K562 (cell line): Measurements from ENCODE around the gene GDAP1L1. TPM values are rescaled to one million over a fixed set of nuclear protein-coding genes. Genes with fewer than 3 reads are reported as not detected.
"Not testable (repeated sequence)": the region's sequence is repeated elsewhere in the genome, so short reads cannot be mapped to it uniquely, and the experiment has no call there.

Source experiments
- ATAC-seq: fragments of 200-7000 bp; cut with Tn5 transposase; 3 replicates; pipeline ENCODE4 v1.9.1; 2020; ENCODE audit warnings: moderate library complexity
- BruUV-seq: library from RNA; stranded (reverse); fragments of 400-500 nt; replicated peaks from 2 replicates; lab custom pipeline; 2021; lab: Mats Ljungman, UMichigan
- CTCF ChIA-PET: fragments of 300-600 bp; formaldehyde crosslinking; extraction: SDS; loops from one replicate; lab custom pipeline; 2021; ENCODE audit warnings: low intra/inter-chr PET ratio; lab: Yijun Ruan, JAX
- POLR2A ChIA-PET: fragments of 300-600, 350-650 bp; sonication (Branson Sonifier 250); formaldehyde crosslinking; extraction: SDS; loops from one replicate; lab custom pipeline; 2021; ENCODE audit warnings: antibody characterized with exemption, inconsistent platforms; lab: Yijun Ruan, JAX
- DNase-seq, 4 experiments: peaks; one replicate each; pipeline versions ENCODE4 v3.0.0 to v3.0.0-alpha.2; 2011 to 2018; ENCODE audit warnings: low spot score in 3 of 4, mixed read lengths in 3 of 4; ENCODE audit errors: extremely low read depth in 1 of 4
- FAIRE-seq: peaks from 2 replicates; lab custom pipeline; 2011; peaks lifted over from hg19 to GRCh38; lab: Jason Lieb, UNC
- H2AFZ ChIP-seq: 2 replicates; pipeline ENCODE4 v1.6.0; 2011; ENCODE audit warnings: low read depth, low read length, control low read depth, inconsistent platforms
- H3K27ac ChIP-seq: fragments of 200-600 bp; 3 replicates; pipeline ENCODE4 v1.8.0; 2011; ENCODE audit warnings: low read depth, mild to moderate bottlenecking, control low read depth, inconsistent platforms, low read length, moderate library complexity, mixed read lengths; ENCODE audit errors: extremely low read depth
- H3K27me3 ChIP-seq, 2 experiments: fragments of 300-600 bp in 1 of 2; 2 replicates in 1 of 2; 3 replicates in 1 of 2; pipeline versions ENCODE4 v1.6.0 to v1.8.0; 2011; ENCODE audit warnings: inconsistent platforms in 2 of 2, low read length in 2 of 2, mild to moderate bottlenecking in 1 of 2, mixed read lengths in 1 of 2, moderate library complexity in 1 of 2; ENCODE audit not compliant: control insufficient read depth in 2 of 2, insufficient read depth in 2 of 2
- H3K36me3 ChIP-seq: fragments of 300-600 bp; 3 replicates; pipeline ENCODE4 v1.8.0; 2011; ENCODE audit warnings: mild to moderate bottlenecking, low read length, inconsistent platforms; ENCODE audit not compliant: control insufficient read depth, insufficient read depth
- H3K4me1 ChIP-seq, 2 experiments: fragments of 200-600 bp in 1 of 2; replicated peaks in 1 of 2; 2 replicates in 1 of 2; 3 replicates in 1 of 2; pipeline versions ENCODE4 v1.5.1 to v1.8.0; 2011; ENCODE audit warnings: inconsistent platforms in 2 of 2, low read length in 2 of 2, mild to moderate bottlenecking in 1 of 2, mixed read lengths in 1 of 2, moderate library complexity in 1 of 2; ENCODE audit not compliant: control insufficient read depth in 2 of 2, insufficient read depth in 2 of 2
- H3K4me2 ChIP-seq: 2 replicates; pipeline ENCODE4 v1.6.1; 2011; ENCODE audit warnings: low read length, control low read depth, inconsistent platforms, mixed read lengths; ENCODE audit not compliant: insufficient read depth
- H3K4me3 ChIP-seq: fragments of 200-600 bp; sonication (generic), shearing (Covaris generic); 2 replicates; pipeline ENCODE4 v1.5.1; 2016; ENCODE audit warnings: control low read depth, inconsistent platforms
- H3K79me2 ChIP-seq: fragments of 200-600 bp; 3 replicates; pipeline ENCODE4 v1.8.0; 2011; ENCODE audit warnings: low read length, inconsistent platforms; ENCODE audit not compliant: control insufficient read depth, insufficient read depth
- H3K9ac ChIP-seq, 2 experiments: 2 replicates each; pipeline versions ENCODE4 v1.6.0 to v1.6.1; 2011; ENCODE audit warnings: low read depth in 2 of 2, low read length in 2 of 2, control low read depth in 1 of 2, inconsistent platforms in 1 of 2, mild to moderate bottlenecking in 1 of 2, mixed read lengths in 1 of 2; ENCODE audit not compliant: insufficient read depth in 1 of 2
- H3K9me1 ChIP-seq: one replicate; pipeline ENCODE4 v1.6.0; 2011; ENCODE audit warnings: inconsistent platforms, mild to moderate bottlenecking, low read length, moderate library complexity; ENCODE audit not compliant: control insufficient read depth, insufficient read depth
- H3K9me3 ChIP-seq: replicated peaks from 2 replicates; pipeline ENCODE4 v1.5.1; 2011; ENCODE audit warnings: low read depth, low read length, inconsistent platforms; ENCODE audit not compliant: control insufficient read depth, insufficient read depth
- H4K20me1 ChIP-seq: replicated peaks from 2 replicates; pipeline ENCODE4 v1.6.1; 2011; ENCODE audit warnings: low read length, inconsistent platforms, mixed read lengths; ENCODE audit not compliant: control insufficient read depth, insufficient read depth
- CBFA2T2 ChIP-seq: fragments of 450-650 bp; conservative IDR thresholded peaks from 2 replicates; pipeline ENCODE4 v1.6.1; 2017; ENCODE audit warnings: mild to moderate bottlenecking
- MAFF ChIP-seq: IDR thresholded peaks from 2 replicates; pipeline ENCODE4 v1.6.1; 2012; ENCODE audit warnings: low read length, improper control_type of control experiment
- POLR2AphosphoS2 ChIP-seq: IDR thresholded peaks from 2 replicates; pipeline ENCODE4 v1.6.1; 2012; ENCODE audit warnings: low read length, improper control_type of control experiment
- ZNF134 ChIP-seq: fragments of 250-450 bp; sonication (Bioruptor Pico); conservative IDR thresholded peaks from 2 replicates; pipeline ENCODE4 v1.4.0; 2020
- WGBS: fragments of 100-300 bp; shearing (Covaris generic); methylation state at CpG from one replicate; pipeline ENCODE4 v1.1.6; 2016; ENCODE audit warnings: low coverage, mixed read lengths; ENCODE audit not compliant: insufficient coverage; ENCODE audit errors: missing lambda C conversion rate; 5-methylcytosine and 5-hydroxymethylcytosine counted together
- in situ Hi-C: fragments of 300-500 bp; cut with MboI; formaldehyde crosslinking; loops from 4 replicates; pipeline ENCODE4 v1.15.0; 2018; ENCODE audit warnings: inconsistent platforms, mixed read lengths
- intact Hi-C: fragments of 100-400 bp; cut with micrococcal nuclease; formaldehyde crosslinking; loops from 2 replicates; pipeline ENCODE4 v1.14.2; 2022
- polyA plus RNA-seq, 8 experiments: library from polyadenylated mRNA; depleted of rRNA in 4 of 8; stranded (reverse) in 5 of 8; unstranded in 3 of 8; fragments of >200 nt; fragmentation: Nextera tagmentation in 2 of 8; fragmentation: Illumina TruSeq in 1 of 8; extraction: Ambion mirVana in 2 of 8; extraction: Trizol in 1 of 8; gene quantifications; 2 replicates each; pipeline versions ENCODE4 v1.2.1 to v1.2.3, GENCODE V29; 2011 to 2014; ENCODE audit warnings: inconsistent platforms in 1 of 8, missing spikeins in 1 of 8
- total RNA-seq, 7 experiments: library from RNA; depleted of rRNA in 6 of 7; stranded (reverse); fragments of >200 nt in 6 of 7; fragmentation: Illumina TruSeq in 2 of 7; extraction: Trizol in 2 of 7; gene quantifications; 2 replicates each; pipeline versions ENCODE4 v1.2.1 to v1.2.3, GENCODE V29; 2011 to 2021; ENCODE audit warnings: low replicate concordance in 1 of 7
- TF ChIP-seq, protein P1 (sequence below): sonication (generic); formaldehyde crosslinking; IDR thresholded peaks from 2 replicates; pipeline ENCODE4 v1.9.0; 2022; ENCODE audit warnings: mild to moderate bottlenecking, missing genetic modification reagents
- TF ChIP-seq, protein P2 (sequence below): fragments of 450-650 bp; conservative IDR thresholded peaks from 2 replicates; pipeline ENCODE4 v1.6.1; 2016; ENCODE audit warnings: missing genetic modification characterization, low read depth, mild to moderate bottlenecking, missing compliant biosample characterization, moderate library complexity

The GDAP1L1 gene
- total and polyA plus RNA-seq, 9 of the 15 experiments (the other 6 are each of a cell fraction or from before 2014, with no cell fraction given) = 0.06 to 0.40 (median 0.19) TPM; not detected in 5

DNA sequence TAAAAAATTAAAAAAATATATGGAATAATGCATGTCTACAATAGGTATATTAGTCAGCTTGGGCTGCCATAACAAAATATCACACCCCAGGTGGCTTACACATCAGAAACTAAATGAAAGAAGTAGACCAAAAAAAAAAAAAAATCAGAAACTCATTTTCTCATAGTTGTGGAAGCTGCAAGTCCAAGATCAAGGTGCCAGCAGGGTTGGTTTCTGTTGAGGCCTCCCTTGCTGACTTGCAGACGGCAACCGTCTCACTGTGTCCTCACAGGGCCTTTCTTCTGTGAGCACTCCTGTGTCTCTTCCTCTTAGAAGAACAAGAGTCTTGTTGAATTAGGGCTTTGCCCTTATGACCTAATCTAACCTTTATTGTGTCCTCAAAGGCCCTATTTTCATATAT, 11.4 kb upstream of the GDAP1L1 start (continued):
- no peak for TF ChIP-seq MAFF
- TF ChIP-seq, protein P1, sequence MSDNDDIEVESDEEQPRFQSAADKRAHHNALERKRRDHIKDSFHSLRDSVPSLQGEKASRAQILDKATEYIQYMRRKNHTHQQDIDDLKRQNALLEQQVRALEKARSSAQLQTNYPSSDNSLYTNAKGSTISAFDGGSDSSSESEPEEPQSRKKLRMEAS (CRISPR knock-in tag) = no peak
- TF ChIP-seq POLR2AphosphoS2 = no peak
- TF ChIP-seq ZNF134 (CRISPR knock-in tag) = no peak
- no peak for TF ChIP-seq CBFA2T2
- TF ChIP-seq, protein P2, sequence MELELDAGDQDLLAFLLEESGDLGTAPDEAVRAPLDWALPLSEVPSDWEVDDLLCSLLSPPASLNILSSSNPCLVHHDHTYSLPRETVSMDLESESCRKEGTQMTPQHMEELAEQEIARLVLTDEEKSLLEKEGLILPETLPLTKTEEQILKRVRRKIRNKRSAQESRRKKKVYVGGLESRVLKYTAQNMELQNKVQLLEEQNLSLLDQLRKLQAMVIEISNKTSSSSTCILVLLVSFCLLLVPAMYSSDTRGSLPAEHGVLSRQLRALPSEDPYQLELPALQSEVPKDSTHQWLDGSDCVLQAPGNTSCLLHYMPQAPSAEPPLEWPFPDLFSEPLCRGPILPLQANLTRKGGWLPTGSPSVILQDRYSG (tag) = no peak

DNA sequence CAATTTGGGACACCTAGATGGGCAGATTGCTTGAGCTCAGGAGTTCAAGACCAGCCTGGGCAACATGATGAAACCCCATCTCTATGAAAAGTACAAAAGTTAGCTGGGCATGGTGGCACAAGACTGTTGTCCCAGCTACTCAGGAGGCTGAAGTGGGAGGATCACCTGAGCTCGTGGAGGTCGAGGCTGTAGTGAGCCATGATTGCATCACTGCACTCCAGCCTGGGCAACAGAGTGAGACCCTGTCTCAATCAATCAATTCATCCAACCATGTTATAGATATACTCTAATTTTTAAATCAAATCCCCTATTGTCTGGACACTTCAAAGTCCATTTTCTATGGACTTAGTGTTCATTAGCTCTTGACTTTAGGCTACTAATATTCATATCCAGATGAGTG, 10.3 kb upstream of the GDAP1L1 start:
- ATAC-seq, H3K36me3 ChIP-seq, FAIRE-seq, H2AFZ ChIP-seq, H3K79me2 ChIP-seq, H3K4me1 ChIP-seq, H3K9me3 ChIP-seq, H3K4me3 ChIP-seq, DNase-seq, H3K9ac ChIP-seq, H3K4me2 ChIP-seq, CTCF ChIA-PET, H3K9me1 ChIP-seq, BruUV-seq, intact Hi-C loops, in situ Hi-C loops, H4K20me1 ChIP-seq, H3K27ac ChIP-seq: not testable (repeated sequence)
- peaks cover 0 to 29% of the 10 kb centered on the region in 2 experiments; a peak in 2 of 5 replicates for H3K27me3 ChIP-seq
- POLR2A ChIA-PET = interaction anchor here (0.8 kb wide), 1 partner anchor 75 kb away, joined by 3 read pairs; no protein-coding TSS in a partner anchor
- WGBS = 4% methylated on average over 2 of the region's 2 CpGs
